Hepatocyte (in vitro differentiated cells): ENCODE data around the gene GAPT. TPM values are rescaled to one million over a fixed set of nuclear protein-coding genes. Genes with fewer than 3 reads are reported as not detected.

Experiments used
- DNase-seq: peaks from one replicate; pipeline ENCODE4 v3.0.0-alpha.2; 2016; ENCODE audit warnings: low spot score
- H2AFZ ChIP-seq: fragments of 200-600 bp; sonication (generic); 2 replicates; pipeline ENCODE4 v1.6.0; 2016; ENCODE audit warnings: antibody characterized with exemption, mild to moderate bottlenecking
- H3K27ac ChIP-seq: fragments of 200-600 bp; sonication (generic); 2 replicates; pipeline ENCODE4 v1.5.1; 2016; ENCODE audit warnings: mild to moderate bottlenecking
- H3K27me3 ChIP-seq: fragments of 200-600 bp; sonication (generic); 2 replicates; pipeline ENCODE4 v1.6.1; 2016
- H3K36me3 ChIP-seq: fragments of 200-600 bp; sonication (generic); replicated peaks from 2 replicates; pipeline ENCODE4 v1.5.1; 2016; ENCODE audit warnings: low read depth; ENCODE audit not compliant: insufficient read depth
- H3K4me1 ChIP-seq: fragments of 200-600 bp; sonication (generic); 2 replicates; pipeline ENCODE4 v1.5.1; 2016; ENCODE audit warnings: mild to moderate bottlenecking, moderate library complexity; ENCODE audit not compliant: insufficient read depth
- H3K4me2 ChIP-seq: fragments of 200-600 bp; sonication (generic); 2 replicates; pipeline ENCODE4 v1.6.0; 2016
- H3K4me3 ChIP-seq: fragments of 200-600 bp; sonication (generic); 2 replicates; pipeline ENCODE4 v1.5.1; 2016; ENCODE audit warnings: mild to moderate bottlenecking
- H3K79me2 ChIP-seq: fragments of 200-600 bp; sonication (generic); 2 replicates; pipeline ENCODE4 v1.6.0; 2017; ENCODE audit warnings: mild to moderate bottlenecking
- H3K9me2 ChIP-seq: fragments of 200-600 bp; sonication (generic); replicated peaks from 2 replicates; pipeline ENCODE4 v1.6.0; 2017; ENCODE audit warnings: mild to moderate bottlenecking; ENCODE audit not compliant: insufficient read depth
- H3K9me3 ChIP-seq: fragments of 200-600 bp; sonication (generic); 2 replicates; pipeline ENCODE4 v1.5.1; 2016; ENCODE audit warnings: low read depth, mild to moderate bottlenecking
- H4K20me1 ChIP-seq: fragments of 200-600 bp; sonication (generic); 2 replicates; pipeline ENCODE4 v1.6.0; 2016; ENCODE audit warnings: mild to moderate bottlenecking; ENCODE audit not compliant: insufficient read depth, poor library complexity, severe bottlenecking
- CTCF ChIP-seq: fragments of 200-600 bp; sonication (generic); IDR thresholded peaks from 2 replicates; pipeline ENCODE4 v1.5.1; 2016; ENCODE audit warnings: antibody characterized with exemption, mild to moderate bottlenecking; ENCODE audit not compliant: poor library complexity
- EZH2 ChIP-seq: fragments of 200-600 bp; sonication (generic); IDR thresholded peaks from 2 replicates; pipeline ENCODE4 v1.6.1; 2016; ENCODE audit warnings: antibody characterized with exemption, mild to moderate bottlenecking, borderline replicate concordance
- EZH2phosphoT487 ChIP-seq: fragments of 200-600 bp; sonication (generic); IDR thresholded peaks from one replicate; pipeline ENCODE4 v1.6.1; 2018; ENCODE audit warnings: antibody characterized with exemption, mild to moderate bottlenecking, low read depth, moderate library complexity; ENCODE audit not compliant: unreplicated experiment, severe bottlenecking
- WGBS: methylation state at CpG from one replicate; pipeline ENCODE4 v1.1.6; 2016; ENCODE audit warnings: low lambda C conversion rate; ENCODE audit errors: missing lambda C conversion rate; 5-methylcytosine and 5-hydroxymethylcytosine counted together
- polyA plus RNA-seq: library from polyadenylated mRNA; unstranded; fragments of >200 nt; fragmentation: Nextera tagmentation; extraction: Ambion mirVana; gene quantifications from 2 replicates; pipeline ENCODE4 v1.2.1, GENCODE V29; 2016
- total RNA-seq: library from RNA; depleted of rRNA; stranded (reverse); fragments of >200 nt; gene quantifications from 2 replicates; pipeline ENCODE4 v1.2.3, GENCODE V29; 2014

The GAPT gene
- total and polyA plus RNA-seq, 2 experiments from 2014 or later: not detected

DNA sequence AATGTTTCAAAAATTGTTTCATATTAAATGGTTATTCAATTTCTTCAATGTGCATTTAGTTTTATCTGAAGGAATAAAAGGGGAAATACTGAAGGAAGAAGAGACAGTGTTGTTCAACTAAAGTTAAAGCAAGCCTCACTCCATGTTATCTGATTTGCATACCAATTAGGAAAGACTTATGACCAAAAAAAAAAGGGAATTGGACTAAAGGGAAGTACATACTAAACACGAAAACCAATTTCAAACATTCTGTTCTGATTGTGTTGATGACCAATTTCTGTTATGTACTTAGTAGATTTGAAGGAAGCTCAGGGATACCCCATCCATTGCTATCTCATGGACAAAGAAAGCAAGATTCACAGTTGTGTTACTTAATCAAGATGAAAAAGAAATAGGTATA lies 4.9 kb upstream of the GAPT start:
- H3K4me1 ChIP-seq: no peaks in the 10 kb centered on the region
- H3K4me3 ChIP-seq: no peak overlapping the region
- H3K79me2 ChIP-seq: no peaks in the 10 kb centered on the region
- no peaks in the 10 kb centered on the region for H3K36me3 ChIP-seq
- no peaks in the 10 kb centered on the region for H3K9me2 ChIP-seq
- TF ChIP-seq EZH2phosphoT487 (no peak), EZH2 (no peak), CTCF (no peak)
- H2AFZ ChIP-seq: no peak overlapping the region
- no peak for DNase-seq
- H3K4me2 ChIP-seq: no peak overlapping the region
- no peak overlapping the region for H3K27ac ChIP-seq
- H3K9me3 ChIP-seq: no peaks in the 10 kb centered on the region
- WGBS: 97% methylated on average over 1 of the region's 1 CpG
- no peaks in the 10 kb centered on the region for H3K27me3 ChIP-seq
- H4K20me1 ChIP-seq: no peaks in the 10 kb centered on the region

- H3K36me3 ChIP-seq: no peaks in the 10 kb centered on the region
- H3K4me1 ChIP-seq: no peaks in the 10 kb centered on the region
- WGBS: 83% methylated on average over 4 of the region's 4 CpGs
- H2AFZ ChIP-seq: no peak overlapping the region
- H3K9me2 ChIP-seq: no peaks in the 10 kb centered on the region
- H3K27ac ChIP-seq: no peak overlapping the region
- no peaks in the 10 kb centered on the region for H3K9me3 ChIP-seq
- no peak for TF ChIP-seq CTCF
- TF ChIP-seq EZH2: no peak
- TF ChIP-seq EZH2phosphoT487: no peak
- H3K27me3 ChIP-seq: no peaks in the 10 kb centered on the region
- H3K79me2 ChIP-seq: no peaks in the 10 kb centered on the region
- no peaks in the 10 kb centered on the region for H4K20me1 ChIP-seq
- DNase-seq: no peak
- H3K4me3 ChIP-seq: no peak overlapping the region
- no peak overlapping the region for H3K4me2 ChIP-seq
Measured at GRCh38 chr5:58490402-58491050, 709 bp upstream of the GAPT start.

DNA sequence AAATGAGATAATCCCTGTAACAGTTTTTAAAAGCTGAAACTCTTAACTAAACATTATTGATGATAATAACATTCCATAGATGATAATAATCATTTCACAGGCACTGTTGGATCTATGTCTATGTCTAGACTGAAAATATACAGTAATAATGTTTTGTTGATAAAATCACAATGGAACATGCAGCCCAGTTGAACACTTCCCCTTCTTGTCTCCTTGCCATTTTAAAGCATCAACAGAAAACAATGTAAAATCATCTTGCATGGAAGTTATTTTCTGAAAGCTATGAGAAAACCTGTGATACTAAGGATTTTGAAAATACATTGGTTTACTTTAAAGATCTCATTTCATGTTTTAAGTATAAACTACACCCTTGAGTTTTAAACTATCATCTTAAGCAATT lies 1.9 kb downstream of the GAPT start:
- Histone ChIP-seq H3K4me1 (no peaks in the 10 kb centered on the region), H3K4me2 (no peak overlapping the region), H3K27me3 (no peaks in the 10 kb centered on the region), H3K27ac (no peak overlapping the region), H4K20me1 (no peaks in the 10 kb centered on the region), H3K9me3 (no peaks in the 10 kb centered on the region), H3K79me2 (no peaks in the 10 kb centered on the region), H2AFZ (no peak overlapping the region), H3K36me3 (no peaks in the 10 kb centered on the region), H3K4me3 (no peak overlapping the region), H3K9me2 (no peaks in the 10 kb centered on the region)
- DNase-seq: no peak
- no peak for TF ChIP-seq EZH2
- TF ChIP-seq CTCF: no peak
- no peak for TF ChIP-seq EZH2phosphoT487
